Right lobe of liver (tissue), 4 donors: ENCODE data around the gene CPNE6.

ENCODE experiments used
- POLR2A ChIP-seq: fragments of 450-650 bp; IDR thresholded peaks from one replicate; pipeline ENCODE4 v1.6.1; 2017; ENCODE audit warnings: antibody characterized with exemption, mild to moderate bottlenecking
- TF ChIP-seq, protein P1 (sequence below), 4 donors: fragments of 200-600 bp in 3 of 4; fragments of 450-650 bp in 1 of 4; IDR thresholded peaks; one replicate each; pipeline versions ENCODE4 v1.5.1 to v1.8.0; 2016 to 2022; ENCODE audit warnings: antibody characterized with exemption in 4 of 4, mild to moderate bottlenecking in 2 of 4
- donor health status: DM: no; HTN: no; CAD: no.
- donor health status: DM: no; HTN: no; CAD: no.
- donor health status: DM: no; HTN: yes; CAD: no.

DNA sequence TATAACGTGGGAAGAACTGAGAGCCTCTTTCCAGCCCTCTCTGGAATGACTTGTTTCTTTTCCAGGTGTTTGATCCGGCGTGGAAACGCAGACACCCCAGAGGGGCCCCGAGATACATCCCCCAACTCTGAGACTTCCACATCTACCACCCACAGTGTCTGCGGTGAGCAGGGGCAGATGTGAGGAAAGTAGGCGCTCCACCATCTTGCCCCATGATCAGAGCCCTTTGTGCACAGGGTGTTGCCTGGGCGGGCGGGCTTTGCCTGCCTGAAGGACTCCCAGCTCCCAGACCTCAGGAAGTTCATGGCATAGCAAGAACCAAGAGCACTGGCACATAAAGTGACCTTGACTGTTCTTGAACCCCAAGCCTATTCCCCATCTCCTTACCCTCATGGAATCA lies 16.7 kb upstream of the CPNE6 start:
- TF ChIP-seq, protein P1, sequence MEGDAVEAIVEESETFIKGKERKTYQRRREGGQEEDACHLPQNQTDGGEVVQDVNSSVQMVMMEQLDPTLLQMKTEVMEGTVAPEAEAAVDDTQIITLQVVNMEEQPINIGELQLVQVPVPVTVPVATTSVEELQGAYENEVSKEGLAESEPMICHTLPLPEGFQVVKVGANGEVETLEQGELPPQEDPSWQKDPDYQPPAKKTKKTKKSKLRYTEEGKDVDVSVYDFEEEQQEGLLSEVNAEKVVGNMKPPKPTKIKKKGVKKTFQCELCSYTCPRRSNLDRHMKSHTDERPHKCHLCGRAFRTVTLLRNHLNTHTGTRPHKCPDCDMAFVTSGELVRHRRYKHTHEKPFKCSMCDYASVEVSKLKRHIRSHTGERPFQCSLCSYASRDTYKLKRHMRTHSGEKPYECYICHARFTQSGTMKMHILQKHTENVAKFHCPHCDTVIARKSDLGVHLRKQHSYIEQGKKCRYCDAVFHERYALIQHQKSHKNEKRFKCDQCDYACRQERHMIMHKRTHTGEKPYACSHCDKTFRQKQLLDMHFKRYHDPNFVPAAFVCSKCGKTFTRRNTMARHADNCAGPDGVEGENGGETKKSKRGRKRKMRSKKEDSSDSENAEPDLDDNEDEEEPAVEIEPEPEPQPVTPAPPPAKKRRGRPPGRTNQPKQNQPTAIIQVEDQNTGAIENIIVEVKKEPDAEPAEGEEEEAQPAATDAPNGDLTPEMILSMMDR (IDR thresholded peaks at IDR 0.05), result no peak
- no peak for TF ChIP-seq POLR2A
